AG09319 (cell line): ENCODE measurements around the gene SIL1.
"Not testable (repeated sequence)": the region's sequence is repeated elsewhere in the genome, so short reads cannot be mapped to it uniquely, and the experiment has no call there.

ENCODE experiments used
- DNase-seq: peaks from one replicate; pipeline ENCODE4 v3.0.0-alpha.2; 2010; ENCODE audit warnings: low read depth; ENCODE audit errors: extremely low read depth
- CTCF ChIP-seq: IDR thresholded peaks from 2 replicates; pipeline ENCODE4 v1.5.1; 2011; ENCODE audit warnings: low read depth, mild to moderate bottlenecking, inconsistent platforms, low read length, moderate library complexity

Gene SIL1

GRCh38 chr5:139076111-139076510 lies 122.1 kb downstream of the SIL1 start:
- no peak for TF ChIP-seq CTCF

GRCh38 chr5:139075066-139076050 lies 122.8 kb downstream of the SIL1 start:
- no peak for DNase-seq
- TF ChIP-seq CTCF: no peak

More at GRCh38 chr5:139076111-139076510, 122.1 kb downstream of the SIL1 start:
- DNase-seq: no peak

GRCh38 chr5:139073956-139074355 lies 124.2 kb downstream of the SIL1 start:
- DNase-seq: not testable (repeated sequence)

- no peak for TF ChIP-seq CTCF
- DNase-seq: no peak
These were observed 129.5 kb downstream of the SIL1 start for GRCh38 chr5:139068494-139069151.

- no peak for TF ChIP-seq CTCF
- DNase-seq: no peak
These were observed 130.1 kb downstream of the SIL1 start for GRCh38 chr5:139068060-139068459.

- TF ChIP-seq CTCF: no peak
- no peak for DNase-seq
These were observed 132.9 kb downstream of the SIL1 start for GRCh38 chr5:139065306-139065705.

- DNase-seq: no peak
- TF ChIP-seq CTCF: no peak
These were observed 133.6 kb downstream of the SIL1 start for GRCh38 chr5:139064613-139065012.
